ENCODE data around the gene PLEKHA7. TPM values are rescaled to one million over a fixed set of nuclear protein-coding genes. Genes with fewer than 3 reads are reported as not detected.
A peak's percentile ranks its signal among the peaks of the same experiment; 100 is the strongest.

Gene PLEKHA7
- total and polyA plus RNA-seq, 2 of the 13 experiments (the other 11 are each of a cell fraction or from before 2014, with no cell fraction given) = 17.5 to 18.7 TPM

DNA sequence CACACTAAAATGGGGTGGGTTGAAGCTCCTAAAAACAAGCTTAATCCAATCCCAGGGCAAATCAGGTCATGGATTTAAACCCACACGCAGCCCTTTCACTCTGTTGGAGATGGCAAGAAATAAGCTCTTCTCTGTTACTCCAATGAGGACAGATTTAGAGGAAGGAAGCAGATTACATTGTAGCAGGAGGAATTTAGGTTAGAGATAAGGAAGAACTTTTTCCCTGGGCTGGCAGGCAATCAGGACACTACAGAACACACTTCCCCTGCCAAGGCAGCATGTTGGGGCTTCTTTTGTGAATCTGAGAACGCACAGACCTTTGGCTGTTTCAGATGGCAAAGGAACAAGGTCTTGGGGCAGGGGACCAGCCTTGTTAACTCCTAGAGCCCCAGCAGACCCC is 229.5 kb downstream of the PLEKHA7 start:
- Histone ChIP-seq H3K36me3 (replicated peaks in 1 of 2; ENCODE audit: control insufficient read depth in 1 of 2, insufficient read depth in 2 of 2, low read length in 2 of 2) (peaks cover under 1 to 12% of the 10 kb centered on the region in 2 experiments; a peak in 4 of 5 replicates), H3K9ac (ENCODE audit: insufficient read depth, low read depth, low read length) (no peak overlapping the region), H3K27ac (ENCODE audit: extremely low read length, insufficient read depth, low read length) (no peak overlapping the region), H3K4me3 (replicated peaks in 1 of 3; ENCODE audit: insufficient read depth in 1 of 3, low read depth in 2 of 3, low read length in 3 of 3) (no peak overlapping the region), H3K27me3 (ENCODE audit: control insufficient read depth in 1 of 2, insufficient read depth in 2 of 2, low read length in 2 of 2) (no peaks in the 10 kb centered on the region), H3K9me3 (ENCODE audit: low read length) (no peaks in the 10 kb centered on the region), H4K20me1 (ENCODE audit: insufficient read depth, low read length) (no peaks in the 10 kb centered on the region), H3K4me2 (ENCODE audit: low read depth, low read length) (no peak overlapping the region), H2AFZ (ENCODE audit: low read length) (no peak overlapping the region), H3K4me1 (ENCODE audit: insufficient read depth, low read length) (peaks cover 53% of the 10 kb centered on the region), H3K79me2 (ENCODE audit: insufficient read depth, low read length) (no peaks in the 10 kb centered on the region)
- FAIRE-seq (no peak), ATAC-seq (no peak), DNase-seq (ENCODE audit: low spot score) (no peak)
- POLR2A ChIA-PET = no interaction called here
- TF ChIP-seq ZNF343 (CRISPR knock-in tag; IDR thresholded peaks at IDR 0.05) = no peak
- TF ChIP-seq, protein P1, sequence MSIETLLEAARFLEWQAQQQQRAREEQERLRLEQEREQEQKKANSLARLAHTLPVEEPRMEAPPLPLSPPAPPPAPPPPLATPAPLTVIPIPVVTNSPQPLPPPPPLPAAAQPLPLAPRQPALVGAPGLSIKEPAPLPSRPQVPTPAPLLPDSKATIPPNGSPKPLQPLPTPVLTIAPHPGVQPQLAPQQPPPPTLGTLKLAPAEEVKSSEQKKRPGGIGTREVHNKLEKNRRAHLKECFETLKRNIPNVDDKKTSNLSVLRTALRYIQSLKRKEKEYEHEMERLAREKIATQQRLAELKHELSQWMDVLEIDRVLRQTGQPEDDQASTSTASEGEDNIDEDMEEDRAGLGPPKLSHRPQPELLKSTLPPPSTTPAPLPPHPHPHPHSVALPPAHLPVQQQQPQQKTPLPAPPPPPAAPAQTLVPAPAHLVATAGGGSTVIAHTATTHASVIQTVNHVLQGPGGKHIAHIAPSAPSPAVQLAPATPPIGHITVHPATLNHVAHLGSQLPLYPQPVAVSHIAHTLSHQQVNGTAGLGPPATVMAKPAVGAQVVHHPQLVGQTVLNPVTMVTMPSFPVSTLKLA (IDR thresholded peaks at IDR 0.05) = no peak
- no peak for TF ChIP-seq MYC (CRISPR knock-in tag; IDR thresholded peaks at IDR 0.05; ENCODE audit: borderline replicate concordance)
- no peak for TF ChIP-seq MEIS2 (CRISPR knock-in tag; IDR thresholded peaks at IDR 0.05)
- no peak for TF ChIP-seq CCDC6 (CRISPR knock-in tag; IDR thresholded peaks at IDR 0.05)
- 100% methylated on average over 1 of the region's 2 CpGs for WGBS (ENCODE audit: low lambda C conversion rate)
- CTCF ChIA-PET (ENCODE audit: low intra/inter-chr PET ratio, low total read pairs) = no interaction called here
- intact Hi-C loops (cut with micrococcal nuclease; ENCODE audit: unreplicated experiment) (loop anchor here (10.0 kb wide), 1 partner anchor 140 kb away; no protein-coding TSS in a partner anchor), in situ Hi-C loops (cut with HindIII; ENCODE audit: extremely low pct_ligation_motif_present, low pct_unique_long_range_greater_than_20kb) (no loop called here)
- no TSS peak for BruUV-seq (replicated peaks)

DNA sequence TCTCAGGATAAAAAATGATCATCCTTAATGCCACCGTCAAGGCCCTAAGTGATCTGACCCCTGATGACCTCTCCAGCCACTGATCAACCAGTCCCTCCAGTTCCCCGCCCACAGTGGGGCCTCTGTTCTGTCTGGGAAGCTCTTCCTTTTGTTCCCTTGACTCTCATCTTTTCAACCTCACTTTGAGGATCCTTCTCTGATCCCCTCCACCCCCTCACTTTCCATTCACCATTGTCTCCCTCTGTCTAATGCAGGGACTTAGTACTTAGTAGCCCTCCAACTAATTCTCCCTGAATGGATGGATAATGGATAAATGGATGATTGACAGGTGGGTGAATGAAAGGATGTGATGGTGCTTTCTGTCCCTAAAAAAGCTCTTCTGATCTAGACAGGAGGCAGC is 230.1 kb downstream of the PLEKHA7 start:
- intact Hi-C loops (cut with micrococcal nuclease; ENCODE audit: unreplicated experiment) = loop anchor here (10.0 kb wide), 1 partner anchor 141 kb away; no protein-coding TSS in a partner anchor

More for the DNA sequence above, 230.1 kb downstream of the PLEKHA7 start:
- H3K4me1 ChIP-seq (ENCODE audit: insufficient read depth, low read length) = peaks cover 53% of the 10 kb centered on the region
- H3K9ac ChIP-seq (ENCODE audit: insufficient read depth, low read depth, low read length) = no peak overlapping the region
- H3K27ac ChIP-seq (ENCODE audit: extremely low read length, insufficient read depth, low read length) = no peak overlapping the region
- H4K20me1 ChIP-seq (ENCODE audit: insufficient read depth, low read length) = no peaks in the 10 kb centered on the region
- POLR2A ChIA-PET = no interaction called here
- H3K9me3 ChIP-seq (ENCODE audit: low read length) = no peaks in the 10 kb centered on the region
- 72% methylated on average over 2 of the region's 2 CpGs for WGBS (ENCODE audit: low lambda C conversion rate)
- H3K4me2 ChIP-seq (ENCODE audit: low read depth, low read length) = no peak overlapping the region
- H3K27me3 ChIP-seq (ENCODE audit: control insufficient read depth in 1 of 2, insufficient read depth in 2 of 2, low read length in 2 of 2) = no peaks in the 10 kb centered on the region
- CTCF ChIA-PET (ENCODE audit: low intra/inter-chr PET ratio, low total read pairs) = no interaction called here
- BruUV-seq (replicated peaks) = no TSS peak
- ATAC-seq (no peak), FAIRE-seq (no peak), DNase-seq (ENCODE audit: low spot score) (no peak)
- TF ChIP-seq NR2F6 (IDR thresholded peaks at IDR 0.05) (0 out of 2 replicates have a peak, but pooled peaks have one; percentile 50), NR2F6 (CRISPR knock-in tag; IDR thresholded peaks at IDR 0.05) (no peak), NBN (conservative IDR thresholded peaks at IDR 0.05) (no peak), NONO (IDR thresholded peaks at IDR 0.05) (no peak), NONO (CRISPR knock-in tag; conservative IDR thresholded peaks at IDR 0.05) (no peak), SOX6 (IDR thresholded peaks at IDR 0.05) (no peak), SOX6 (CRISPR knock-in tag; IDR thresholded peaks at IDR 0.05) (0 out of 2 replicates have a peak, but pooled peaks have one; percentile 15)
- in situ Hi-C loops (cut with HindIII; ENCODE audit: extremely low pct_ligation_motif_present, low pct_unique_long_range_greater_than_20kb) = no loop called here
- peaks cover 0 to 11% of the 10 kb centered on the region in 2 experiments; a peak in 3 of 5 replicates for H3K36me3 ChIP-seq (replicated peaks in 1 of 2; ENCODE audit: control insufficient read depth in 1 of 2, insufficient read depth in 2 of 2, low read length in 2 of 2)
- H3K4me3 ChIP-seq (replicated peaks in 1 of 3; ENCODE audit: insufficient read depth in 1 of 3, low read depth in 2 of 3, low read length in 3 of 3) = no peak overlapping the region
- H3K79me2 ChIP-seq (ENCODE audit: insufficient read depth, low read length) = no peaks in the 10 kb centered on the region
- H2AFZ ChIP-seq (ENCODE audit: low read length) = no peak overlapping the region
